Prostate gland (tissue), 2 donors: Measurements from ENCODE around the gene FRMD4B. TPM values are rescaled to one million over a fixed set of nuclear protein-coding genes. Genes with fewer than 3 reads are reported as not detected.

ENCODE experiments used
- DNase-seq: peaks from one replicate; pipeline ENCODE4 v3.0.0-alpha.2; 2019; ENCODE audit warnings: low spot score
- H3K27ac ChIP-seq, 2 donors: fragments of 200-600 bp; sonication (generic); 2 replicates each; pipeline ENCODE4 v1.5.1; 2017 to 2019
- H3K27me3 ChIP-seq: fragments of 200-600 bp; sonication (generic); replicated peaks from 2 replicates; pipeline ENCODE4 v1.5.1; 2019; ENCODE audit not compliant: insufficient read depth
- H3K36me3 ChIP-seq, 2 donors: fragments of 200-600 bp; sonication (generic); 1 replicate in 1 of 2; 2 replicates in 1 of 2; pipeline versions ENCODE4 v1.5.1 to v1.8.1; 2017 to 2019
- H3K4me1 ChIP-seq: fragments of 200-600 bp; sonication (generic); replicated peaks from 2 replicates; pipeline ENCODE4 v1.5.1; 2019
- H3K4me3 ChIP-seq, 2 donors: fragments of 200-600 bp; sonication (generic); 2 replicates each; pipeline ENCODE4 v1.5.1; 2017 to 2019
- H3K9me3 ChIP-seq: fragments of 200-600 bp; sonication (generic); 2 replicates; pipeline ENCODE4 v1.5.1; 2017
- POLR2A ChIP-seq: fragments of 450-650 bp; IDR thresholded peaks from one replicate; pipeline ENCODE4 v1.6.1; 2016; ENCODE audit warnings: antibody characterized with exemption, mild to moderate bottlenecking
- POLR2AphosphoS5 ChIP-seq: sonication (generic); formaldehyde crosslinking; IDR thresholded peaks from one replicate; pipeline ENCODE4 v1.6.1; 2017; ENCODE audit warnings: antibody characterized with exemption
- WGBS: methylation state at CpG from one replicate; pipeline ENCODE4 v1.1.5; 2018; 5-methylcytosine and 5-hydroxymethylcytosine counted together
- intact Hi-C: fragments of 100-400 bp; cut with DNase I; formaldehyde crosslinking; loops from one replicate; pipeline ENCODE4 v1.14.2; 2022
- total RNA-seq, 2 donors: library from RNA; depleted of rRNA; stranded (reverse); fragments of >200 nt; gene quantifications; one replicate each; pipeline ENCODE4 v1.1.0, GENCODE V29; 2016
- TF ChIP-seq, protein P1 (sequence below), 4 experiments: fragments of 200-600 bp in 2 of 4; fragments of 450-650 bp in 2 of 4; sonication (generic) in 2 of 4; IDR thresholded peaks; 1 replicate in 3 of 4; 2 replicates in 1 of 4; pipeline ENCODE4 v1.5.1; 2016 to 2019; ENCODE audit warnings: antibody characterized with exemption in 4 of 4, mild to moderate bottlenecking in 2 of 4, moderate library complexity in 2 of 4

FRMD4B gene
- total RNA-seq, 2 donors from 2014 or later = 31.0 to 41.4 TPM

DNA sequence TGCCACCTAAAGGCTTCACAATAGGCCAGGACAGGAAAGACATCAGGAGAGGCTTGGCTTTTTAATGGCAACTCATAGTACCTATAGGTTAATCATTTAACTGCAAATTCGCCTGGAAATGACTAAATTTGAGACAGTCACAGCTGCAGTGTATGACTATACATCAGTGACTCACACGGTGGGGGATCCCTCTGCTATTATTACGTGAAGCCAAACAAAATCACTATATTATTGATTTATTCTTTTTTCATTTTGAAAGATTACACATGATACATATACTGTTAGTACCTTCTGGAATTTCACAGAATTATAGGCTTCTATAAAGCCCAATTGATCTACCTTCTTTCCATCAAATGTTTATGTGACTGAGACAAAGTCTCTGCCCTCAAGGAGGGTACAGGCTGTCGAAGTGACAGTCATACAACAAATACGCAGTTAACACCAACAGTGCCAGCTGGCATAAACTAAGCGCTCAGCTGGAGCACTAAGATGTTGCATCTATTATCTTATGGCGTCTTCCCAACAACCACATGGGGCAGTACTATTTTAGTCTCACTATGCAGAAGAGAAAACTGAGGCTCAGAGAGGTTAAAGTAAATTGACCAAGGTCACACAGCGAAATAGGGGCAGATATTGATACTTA, 181.5 kb downstream of the FRMD4B start:
- WGBS = 66% methylated on average over 8 of the region's 8 CpGs
- H3K27me3 ChIP-seq = no peaks in the 10 kb centered on the region
- no peaks in the 10 kb centered on the region for H3K9me3 ChIP-seq
- TF ChIP-seq, protein P1, sequence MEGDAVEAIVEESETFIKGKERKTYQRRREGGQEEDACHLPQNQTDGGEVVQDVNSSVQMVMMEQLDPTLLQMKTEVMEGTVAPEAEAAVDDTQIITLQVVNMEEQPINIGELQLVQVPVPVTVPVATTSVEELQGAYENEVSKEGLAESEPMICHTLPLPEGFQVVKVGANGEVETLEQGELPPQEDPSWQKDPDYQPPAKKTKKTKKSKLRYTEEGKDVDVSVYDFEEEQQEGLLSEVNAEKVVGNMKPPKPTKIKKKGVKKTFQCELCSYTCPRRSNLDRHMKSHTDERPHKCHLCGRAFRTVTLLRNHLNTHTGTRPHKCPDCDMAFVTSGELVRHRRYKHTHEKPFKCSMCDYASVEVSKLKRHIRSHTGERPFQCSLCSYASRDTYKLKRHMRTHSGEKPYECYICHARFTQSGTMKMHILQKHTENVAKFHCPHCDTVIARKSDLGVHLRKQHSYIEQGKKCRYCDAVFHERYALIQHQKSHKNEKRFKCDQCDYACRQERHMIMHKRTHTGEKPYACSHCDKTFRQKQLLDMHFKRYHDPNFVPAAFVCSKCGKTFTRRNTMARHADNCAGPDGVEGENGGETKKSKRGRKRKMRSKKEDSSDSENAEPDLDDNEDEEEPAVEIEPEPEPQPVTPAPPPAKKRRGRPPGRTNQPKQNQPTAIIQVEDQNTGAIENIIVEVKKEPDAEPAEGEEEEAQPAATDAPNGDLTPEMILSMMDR (IDR thresholded peaks at IDR 0.05) = no peak
- TF ChIP-seq POLR2AphosphoS5 (no peak), POLR2A (no peak)
- no peak overlapping the region for H3K4me3 ChIP-seq
- H3K4me1 ChIP-seq = no peaks in the 10 kb centered on the region
- intact Hi-C loops = no loop called here
- no peak for DNase-seq
- H3K27ac ChIP-seq = no peak overlapping the region
- no peaks in the 10 kb centered on the region for H3K36me3 ChIP-seq

DNA sequence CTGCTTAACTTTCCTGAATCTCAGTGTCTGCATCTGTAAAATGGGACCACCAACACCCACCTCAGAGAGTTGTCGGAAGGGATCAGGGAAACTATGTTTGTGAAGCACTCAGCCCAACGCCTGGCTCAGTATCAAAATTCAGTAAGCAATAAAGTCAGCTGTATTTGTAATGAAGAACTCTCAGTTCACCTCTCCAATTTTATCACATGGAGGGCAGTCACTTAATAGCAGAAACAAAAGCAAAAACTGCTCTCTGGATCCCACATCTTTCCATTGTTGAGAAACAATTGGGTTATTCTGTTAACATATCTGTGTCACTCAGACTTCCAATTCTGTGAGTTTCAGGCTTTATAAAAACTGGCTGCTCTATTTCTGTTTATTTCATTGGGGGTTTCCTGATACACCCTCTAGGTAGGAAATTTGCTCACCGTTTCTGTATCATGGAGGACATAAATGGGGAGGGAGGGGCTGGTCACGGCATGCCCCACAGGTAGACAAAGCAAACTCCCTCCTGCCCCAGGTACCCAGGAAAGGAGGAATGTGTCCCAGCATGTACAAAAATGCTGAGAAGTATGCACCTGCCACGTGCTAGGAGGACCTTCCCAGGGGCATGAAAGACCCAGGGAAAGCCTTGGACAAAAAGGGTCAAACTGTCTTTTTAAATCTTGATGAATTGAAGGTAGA, 182.1 kb downstream of the FRMD4B start:
- H3K36me3 ChIP-seq = no peaks in the 10 kb centered on the region
- DNase-seq = no peak
- WGBS = 57% methylated on average over 5 of the region's 5 CpGs
- no peaks in the 10 kb centered on the region for H3K27me3 ChIP-seq
- no peaks in the 10 kb centered on the region for H3K9me3 ChIP-seq
- no peak overlapping the region for H3K4me3 ChIP-seq
- intact Hi-C loops = no loop called here
- no peaks in the 10 kb centered on the region for H3K4me1 ChIP-seq
- TF ChIP-seq, protein P1 (IDR thresholded peaks at IDR 0.05) = no peak
- TF ChIP-seq POLR2AphosphoS5 (no peak), POLR2A (no peak)
- peak overlapping the region in 1 of 2 donors; percentile 9 for H3K27ac ChIP-seq

DNA sequence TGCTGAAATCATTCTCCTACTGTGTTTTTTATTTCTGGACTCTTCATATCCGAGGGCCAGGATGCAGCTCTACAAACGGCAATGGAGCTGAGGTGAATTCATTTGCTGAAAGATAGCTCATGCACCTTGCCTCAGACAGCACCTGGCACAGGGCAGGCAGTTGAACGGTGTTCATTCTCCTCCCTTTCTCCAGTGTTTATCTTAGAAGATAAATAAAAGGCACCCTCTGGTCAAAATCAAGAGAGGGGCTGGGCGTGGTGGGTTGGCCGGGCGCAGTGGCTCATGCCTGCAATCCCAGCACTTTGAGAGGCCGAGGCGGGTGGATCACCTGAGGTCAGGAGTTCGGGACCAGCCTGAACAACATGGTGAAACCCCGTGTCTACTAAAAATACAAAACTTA, 184.2 kb downstream of the FRMD4B start:
- DNase-seq = peak; percentile 23
- Histone ChIP-seq H3K27me3 (no peaks in the 10 kb centered on the region), H3K4me1 (no peaks in the 10 kb centered on the region), H3K9me3 (no peaks in the 10 kb centered on the region), H3K27ac (peak overlapping the region in 1 of 2 donors; percentile 81), H3K36me3 (no peaks in the 10 kb centered on the region), H3K4me3 (peak overlapping the region in 1 of 2 donors; percentile 10)
- TF ChIP-seq, protein P1 (IDR thresholded peaks at IDR 0.05) = no peak
- TF ChIP-seq POLR2AphosphoS5 (no peak), POLR2A (no peak)
- intact Hi-C loops = no loop called here
- WGBS = 79% methylated on average over 10 of the region's 10 CpGs

DNA sequence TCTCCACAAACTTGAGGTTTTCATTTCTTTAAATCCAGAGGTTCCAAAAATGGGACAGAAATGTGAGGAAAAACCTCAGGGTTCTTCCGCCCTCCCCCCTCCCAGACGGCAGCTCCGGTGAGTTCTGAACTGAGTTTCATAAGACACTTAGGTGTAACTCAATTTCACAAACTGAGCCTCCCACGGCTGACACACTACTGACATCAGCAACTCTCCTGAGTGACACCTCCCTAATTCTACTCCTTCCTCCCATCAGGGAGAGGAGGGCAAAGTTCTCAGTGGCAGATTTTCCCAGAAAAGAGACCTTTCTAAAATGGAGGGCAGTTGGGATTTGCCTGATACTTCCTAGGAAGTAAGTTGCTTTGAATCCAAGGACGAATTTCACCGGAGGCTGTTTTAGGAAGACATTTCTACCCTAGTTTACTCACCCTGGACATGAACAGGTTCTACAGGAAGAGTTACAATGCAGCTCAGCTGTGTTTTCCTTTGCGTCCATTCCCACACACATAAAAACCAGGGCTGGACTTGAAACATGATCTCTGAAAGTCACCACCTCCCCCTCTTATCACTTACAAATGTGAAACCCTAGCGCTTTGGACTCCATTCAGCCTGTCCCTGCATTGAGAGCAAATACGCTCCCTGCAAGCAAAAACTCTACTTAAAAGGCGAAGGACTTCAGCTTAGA, 185.4 kb downstream of the FRMD4B start:
- no peaks in the 10 kb centered on the region for H3K4me1 ChIP-seq
- peak; percentile 79 for DNase-seq
- H3K27me3 ChIP-seq = no peaks in the 10 kb centered on the region
- peak overlapping the region; percentile 29 to 44 for H3K4me3 ChIP-seq
- no peaks in the 10 kb centered on the region for H3K9me3 ChIP-seq
- WGBS = 40% methylated on average over 10 of the region's 10 CpGs
- peak overlapping the region; percentile 76 to 81 for H3K27ac ChIP-seq
- TF ChIP-seq POLR2AphosphoS5 = peak; percentile 83
- TF ChIP-seq, protein P1 (IDR thresholded peaks at IDR 0.05) = no peak
- intact Hi-C loops = no loop called here
- no peaks in the 10 kb centered on the region for H3K36me3 ChIP-seq
